Esophagus muscularis mucosa (tissue), 4 donors: ENCODE data around the gene GRM5. TPM values are rescaled to one million over a fixed set of nuclear protein-coding genes. Genes with fewer than 3 reads are reported as not detected.

ENCODE experiments used
- DNase-seq: peaks from one replicate; pipeline ENCODE4 v3.0.0-alpha.2; 2017; ENCODE audit errors: extremely low spot score
- H3K27ac ChIP-seq, 4 donors: fragments of 200-600 bp; sonication (generic); replicated peaks in 1 of 4; 1 replicate in 3 of 4; 2 replicates in 1 of 4; pipeline ENCODE4 v1.5.1; 2016 to 2019; ENCODE audit warnings: mild to moderate bottlenecking in 1 of 4
- H3K27me3 ChIP-seq, 4 donors: fragments of 200-600 bp; sonication (generic); one replicate each; pipeline versions ENCODE4 v1.5.1 to v1.6.0; 2016 to 2019
- H3K36me3 ChIP-seq, 4 donors: fragments of 200-600 bp; sonication (generic); one replicate each; pipeline ENCODE4 v1.5.1; 2016 to 2019
- H3K4me1 ChIP-seq, 4 donors: fragments of 200-600 bp; sonication (generic); one replicate each; pipeline ENCODE4 v1.5.1; 2016 to 2019
- H3K4me3 ChIP-seq, 4 donors: fragments of 200-600 bp; sonication (generic); 1 replicate in 2 of 4; 2 replicates in 2 of 4; pipeline ENCODE4 v1.5.1; 2016 to 2019; ENCODE audit warnings: mild to moderate bottlenecking in 4 of 4, moderate library complexity in 1 of 4
- H3K9me3 ChIP-seq, 4 donors: fragments of 200-600 bp; sonication (generic); 1 replicate in 3 of 4; 2 replicates in 1 of 4; pipeline ENCODE4 v1.5.1; 2016 to 2019
- EP300 ChIP-seq: sonication (generic); formaldehyde crosslinking; IDR thresholded peaks from one replicate; pipeline ENCODE4 v1.6.1; 2017; ENCODE audit warnings: antibody characterized with exemption
- POLR2A ChIP-seq: fragments of 450-650 bp; IDR thresholded peaks from one replicate; pipeline ENCODE4 v1.6.1; 2017; ENCODE audit warnings: antibody characterized with exemption, moderate library complexity, mild to moderate bottlenecking, low read depth
- POLR2AphosphoS5 ChIP-seq, 2 donors: sonication (generic); formaldehyde crosslinking; IDR thresholded peaks; one replicate each; pipeline ENCODE4 v1.6.1; 2017; ENCODE audit warnings: antibody characterized with exemption in 2 of 2
- WGBS: methylation state at CpG from one replicate; pipeline ENCODE4 v1.1.5; 2018; 5-methylcytosine and 5-hydroxymethylcytosine counted together
- intact Hi-C: fragments of 100-400 bp; cut with DNase I; formaldehyde crosslinking; loops from one replicate; pipeline ENCODE4 v1.15.1; 2023
- total RNA-seq, 4 donors: library from RNA; depleted of rRNA; stranded (reverse); fragments of >200 nt; gene quantifications; one replicate each; pipeline versions ENCODE4 v1.1.0 to v1.2.1, GENCODE V29; 2016
- TF ChIP-seq, protein P1 (sequence below), 3 experiments: fragments of 200-600 bp in 2 of 3; fragments of 450-650 bp in 1 of 3; sonication (generic) in 2 of 3; IDR thresholded peaks; one replicate each; pipeline ENCODE4 v1.5.1; 2017 to 2019; ENCODE audit warnings: antibody characterized with exemption in 3 of 3, mild to moderate bottlenecking in 2 of 3, moderate library complexity in 1 of 3

The GRM5 gene
- total RNA-seq, 4 donors from 2014 or later = not detected

DNA sequence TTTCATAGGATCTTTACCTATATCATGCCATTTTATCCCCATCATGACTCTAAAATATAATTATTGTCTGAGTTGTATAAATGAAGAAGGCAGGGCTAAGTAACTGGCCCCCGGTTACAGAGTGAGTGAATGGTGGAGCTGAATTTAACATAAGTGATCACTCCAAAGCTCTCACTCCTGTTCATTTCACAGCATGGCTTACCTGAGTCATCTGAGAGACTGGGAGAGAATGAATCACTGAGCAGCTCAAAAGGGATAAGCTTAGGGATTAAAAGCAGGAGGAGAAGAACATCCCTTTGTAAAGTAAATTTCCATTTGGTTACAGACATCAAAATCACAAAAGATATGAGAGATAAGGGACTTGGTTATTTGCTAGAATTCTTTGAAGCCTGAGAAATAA is 434.3 kb downstream of the GRM5 start:
- Histone ChIP-seq H3K36me3 (no peaks in the 10 kb centered on the region), H3K9me3 (no peaks in the 10 kb centered on the region), H3K27me3 (no peaks in the 10 kb centered on the region), H3K4me3 (no peak overlapping the region), H3K4me1 (no peaks in the 10 kb centered on the region), H3K27ac (no peak overlapping the region)
- DNase-seq = no peak
- TF ChIP-seq POLR2AphosphoS5 (IDR thresholded peaks at IDR 0.05) (no peak), EP300 (no peak), POLR2A (no peak)
- TF ChIP-seq, protein P1, sequence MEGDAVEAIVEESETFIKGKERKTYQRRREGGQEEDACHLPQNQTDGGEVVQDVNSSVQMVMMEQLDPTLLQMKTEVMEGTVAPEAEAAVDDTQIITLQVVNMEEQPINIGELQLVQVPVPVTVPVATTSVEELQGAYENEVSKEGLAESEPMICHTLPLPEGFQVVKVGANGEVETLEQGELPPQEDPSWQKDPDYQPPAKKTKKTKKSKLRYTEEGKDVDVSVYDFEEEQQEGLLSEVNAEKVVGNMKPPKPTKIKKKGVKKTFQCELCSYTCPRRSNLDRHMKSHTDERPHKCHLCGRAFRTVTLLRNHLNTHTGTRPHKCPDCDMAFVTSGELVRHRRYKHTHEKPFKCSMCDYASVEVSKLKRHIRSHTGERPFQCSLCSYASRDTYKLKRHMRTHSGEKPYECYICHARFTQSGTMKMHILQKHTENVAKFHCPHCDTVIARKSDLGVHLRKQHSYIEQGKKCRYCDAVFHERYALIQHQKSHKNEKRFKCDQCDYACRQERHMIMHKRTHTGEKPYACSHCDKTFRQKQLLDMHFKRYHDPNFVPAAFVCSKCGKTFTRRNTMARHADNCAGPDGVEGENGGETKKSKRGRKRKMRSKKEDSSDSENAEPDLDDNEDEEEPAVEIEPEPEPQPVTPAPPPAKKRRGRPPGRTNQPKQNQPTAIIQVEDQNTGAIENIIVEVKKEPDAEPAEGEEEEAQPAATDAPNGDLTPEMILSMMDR (IDR thresholded peaks at IDR 0.05) = no peak
- WGBS = 46% methylated on average over 1 of the region's 1 CpG
- intact Hi-C loops = no loop called here

DNA sequence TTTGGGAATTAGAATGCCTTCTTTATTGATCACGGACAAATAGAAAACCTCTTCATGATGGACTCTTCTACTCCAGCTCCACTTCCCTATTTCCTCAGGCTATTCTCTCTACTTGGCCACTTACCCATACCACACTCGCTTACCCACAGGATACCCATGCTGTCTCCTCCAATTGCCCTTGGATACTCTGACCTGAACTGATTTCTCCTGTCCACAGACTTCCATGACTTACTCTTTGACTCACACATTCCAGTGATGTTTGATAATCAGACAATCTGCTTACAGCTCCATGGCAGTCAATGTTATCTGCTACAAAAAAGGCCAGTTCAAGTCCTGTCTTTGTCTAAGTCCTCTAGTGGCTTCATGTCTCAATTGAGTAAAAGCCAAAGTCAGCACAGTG is 436.3 kb downstream of the GRM5 start:
- no peaks in the 10 kb centered on the region for H3K4me1 ChIP-seq
- TF ChIP-seq, protein P1 (IDR thresholded peaks at IDR 0.05) = no peak
- TF ChIP-seq POLR2AphosphoS5 (IDR thresholded peaks at IDR 0.05) = no peak
- TF ChIP-seq EP300 = no peak
- no peak for TF ChIP-seq POLR2A
- intact Hi-C loops = no loop called here
- no peak for DNase-seq
- H3K36me3 ChIP-seq = no peaks in the 10 kb centered on the region
- no peaks in the 10 kb centered on the region for H3K27me3 ChIP-seq
- no peak overlapping the region for H3K4me3 ChIP-seq
- H3K27ac ChIP-seq = no peak overlapping the region
- no peaks in the 10 kb centered on the region for H3K9me3 ChIP-seq
- 98% methylated on average over 2 of the region's 2 CpGs for WGBS

DNA sequence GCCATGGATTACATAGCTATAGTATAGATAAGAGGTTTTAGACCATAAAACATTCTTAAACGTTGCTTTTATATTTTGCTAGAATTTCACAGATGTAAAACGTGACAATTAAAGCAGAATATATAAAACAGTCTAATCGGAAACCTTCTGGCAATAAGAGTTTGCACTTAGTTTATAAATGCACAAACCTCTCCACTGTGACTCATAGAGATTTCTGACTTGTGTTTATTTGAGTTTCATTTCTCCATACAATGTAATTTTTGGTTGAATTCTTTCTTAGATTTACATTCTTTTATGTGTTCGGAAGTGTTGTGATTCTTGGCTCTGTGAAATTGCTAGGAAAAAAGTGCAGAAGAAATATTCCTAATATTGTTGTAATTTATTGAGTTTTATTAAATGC is 439.6 kb downstream of the GRM5 start:
- WGBS = 43% methylated on average over 4 of the region's 4 CpGs
- Histone ChIP-seq H3K4me1 (no peaks in the 10 kb centered on the region), H3K9me3 (no peaks in the 10 kb centered on the region), H3K4me3 (no peak overlapping the region), H3K36me3 (no peaks in the 10 kb centered on the region), H3K27ac (no peak overlapping the region), H3K27me3 (no peaks in the 10 kb centered on the region)
- intact Hi-C loops = no loop called here
- TF ChIP-seq EP300 (no peak), POLR2A (no peak), POLR2AphosphoS5 (IDR thresholded peaks at IDR 0.05) (no peak)
- TF ChIP-seq, protein P1 (IDR thresholded peaks at IDR 0.05) = no peak
- no peak for DNase-seq

DNA sequence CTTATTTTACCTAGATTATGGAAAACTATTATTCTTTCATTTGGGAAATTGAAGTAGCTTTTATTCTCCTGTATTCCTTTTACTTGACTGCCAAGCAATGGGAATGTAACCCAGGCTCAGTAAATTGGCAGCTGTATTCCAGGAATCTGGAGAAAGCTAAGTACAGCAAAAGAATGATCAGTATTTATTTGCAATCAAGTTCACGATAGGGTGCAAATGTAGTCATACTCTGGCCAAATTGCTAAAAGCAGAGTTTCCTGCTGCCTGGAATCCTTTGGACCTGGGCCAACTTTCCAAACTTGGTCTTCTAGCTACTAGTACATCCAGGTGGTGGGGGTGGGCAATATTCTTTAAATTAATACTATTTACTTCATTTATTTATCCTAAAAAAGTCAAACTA is 442.3 kb downstream of the GRM5 start:
- Histone ChIP-seq H3K27me3 (no peaks in the 10 kb centered on the region), H3K36me3 (no peaks in the 10 kb centered on the region), H3K27ac (no peak overlapping the region), H3K4me1 (no peaks in the 10 kb centered on the region), H3K4me3 (no peak overlapping the region), H3K9me3 (no peaks in the 10 kb centered on the region)
- intact Hi-C loops = no loop called here
- no peak for DNase-seq
- WGBS = 36% methylated on average over 1 of the region's 1 CpG
- TF ChIP-seq POLR2A (no peak), EP300 (no peak), POLR2AphosphoS5 (IDR thresholded peaks at IDR 0.05) (no peak)
- TF ChIP-seq, protein P1 (IDR thresholded peaks at IDR 0.05) = no peak

DNA sequence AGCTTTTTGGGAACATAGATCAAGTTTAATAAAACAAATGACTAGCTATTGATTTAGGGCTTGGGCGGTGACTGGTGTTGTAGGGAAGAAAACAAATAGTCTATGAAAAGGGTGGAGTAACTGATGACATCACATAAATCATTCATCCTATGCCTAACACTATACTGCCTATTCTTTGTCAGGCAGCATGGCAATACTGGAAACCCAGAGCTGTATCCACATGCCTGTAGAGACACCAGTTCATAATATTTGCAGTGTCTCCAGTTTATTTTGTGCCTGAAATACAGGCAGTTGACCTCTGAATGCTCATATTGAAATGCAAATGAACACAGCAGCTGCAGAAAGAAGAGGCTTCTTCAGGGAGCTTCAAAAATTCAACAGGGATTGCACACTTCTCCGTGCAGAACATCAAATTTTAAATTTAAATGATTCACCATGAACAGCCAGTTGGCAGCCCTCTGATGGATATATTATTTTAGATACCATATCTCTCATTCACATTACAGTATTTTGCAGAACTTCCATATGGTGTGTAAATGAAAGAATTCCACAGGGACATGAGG is 445.1 kb downstream of the GRM5 start:
- H3K27ac ChIP-seq = no peak overlapping the region
- H3K4me3 ChIP-seq = no peak overlapping the region
- no peaks in the 10 kb centered on the region for H3K27me3 ChIP-seq
- no peak for DNase-seq
- H3K4me1 ChIP-seq = no peaks in the 10 kb centered on the region
- no peaks in the 10 kb centered on the region for H3K36me3 ChIP-seq
- H3K9me3 ChIP-seq = no peaks in the 10 kb centered on the region
- TF ChIP-seq POLR2AphosphoS5 (IDR thresholded peaks at IDR 0.05) = no peak
- TF ChIP-seq, protein P1 (IDR thresholded peaks at IDR 0.05) = no peak
- no peak for TF ChIP-seq EP300
- TF ChIP-seq POLR2A = no peak
- intact Hi-C loops = no loop called here
- WGBS = 65% methylated on average over 2 of the region's 2 CpGs
